CD4-positive, alpha-beta T cell treated with Interleukin-17A for 4 hours (primary cell): Measurements from ENCODE around the gene SBNO2.
A peak's percentile ranks its signal among the peaks of the same experiment; 100 is the strongest.
"Not testable (repeated sequence)": the region's sequence is repeated elsewhere in the genome, so short reads cannot be mapped to it uniquely, and the experiment has no call there.

Source experiments
- DNase-seq: peaks from one replicate; pipeline ENCODE4 v3.0.0-alpha.2; 2020; ENCODE audit warnings: mixed read lengths

SBNO2 gene

GRCh38 chr19:1173845-1174809 is at the start of gene SBNO2:
TSS of gene SBNO2 (minus strand) at chr19:1174268. CDS start at chr19:1154276, 19,992 bp downstream.
- peak; percentile 91 for DNase-seq

GRCh38 chr19:1223018-1223855 is 49.2 kb upstream of the SBNO2 start:
- peak; percentile 50 for DNase-seq

- DNase-seq, result no peak
Measured at GRCh38 chr19:1222394-1222793, 48.3 kb upstream of the SBNO2 start.

GRCh38 chr19:1221904-1222255 is 47.8 kb upstream of the SBNO2 start:
- DNase-seq, result no peak

GRCh38 chr19:1220976-1221903 is 47.2 kb upstream of the SBNO2 start:
- no peak for DNase-seq

- no peak for DNase-seq
Measured at GRCh38 chr19:1220477-1220930, 46.4 kb upstream of the SBNO2 start.

- no peak for DNase-seq
Measured at GRCh38 chr19:1219786-1220476, 45.9 kb upstream of the SBNO2 start.

- DNase-seq, result no peak
Measured at GRCh38 chr19:1218751-1219567, 44.9 kb upstream of the SBNO2 start.

- no peak for DNase-seq
Measured at GRCh38 chr19:1217366-1217765, 43.3 kb upstream of the SBNO2 start.

- DNase-seq, result no peak
Measured at GRCh38 chr19:1216756-1217155, 42.7 kb upstream of the SBNO2 start.

- no peak for DNase-seq
Measured at GRCh38 chr19:1214862-1215731, 41.0 kb upstream of the SBNO2 start.

- no peak for DNase-seq
Measured at GRCh38 chr19:1214299-1214861, 40.3 kb upstream of the SBNO2 start.

- DNase-seq, result peak; percentile 58
Measured at GRCh38 chr19:1213391-1214286, 39.6 kb upstream of the SBNO2 start.

- DNase-seq, result no peak
Measured at GRCh38 chr19:1211494-1212234, 37.6 kb upstream of the SBNO2 start.

GRCh38 chr19:1210227-1210538 is 36.1 kb upstream of the SBNO2 start:
- no peak for DNase-seq

- DNase-seq, result not testable (repeated sequence)
Measured at GRCh38 chr19:1208830-1209229, 34.8 kb upstream of the SBNO2 start.

GRCh38 chr19:1206864-1207450 is 32.9 kb upstream of the SBNO2 start:
- peak; percentile 50 for DNase-seq
